ENCODE data around the gene TMEM107. TPM values are rescaled to one million over a fixed set of nuclear protein-coding genes. Genes with fewer than 3 reads are reported as not detected.

TMEM107 gene
- total RNA-seq, 1 donor from 2014 or later, result 14.7 TPM

GRCh38 chr17:8144401-8145231 lies 31.6 kb downstream of the TMEM107 start:
- H3K36me3 ChIP-seq (ENCODE audit: control insufficient read depth, insufficient read depth, low read length), result peaks cover 16% of the 10 kb centered on the region
- no peak overlapping the region for H3K4me3 ChIP-seq (ENCODE audit: low read depth, low read length)
- DNase-seq (ENCODE audit: low read depth), result no peak
- TF ChIP-seq CTCF (IDR thresholded peaks at IDR 0.05; ENCODE audit: insufficient read depth, low read length, poor library complexity, severe bottlenecking), result no peak
- H3K27me3 ChIP-seq (ENCODE audit: control insufficient read depth, insufficient read depth, low read length), result no peaks in the 10 kb centered on the region

GRCh38 chr17:8143581-8144400 lies 32.4 kb downstream of the TMEM107 start:
- DNase-seq (ENCODE audit: low read depth), result no peak
- Histone ChIP-seq H3K4me3 (ENCODE audit: low read depth, low read length) (no peak overlapping the region), H3K36me3 (ENCODE audit: control insufficient read depth, insufficient read depth, low read length) (peaks cover 16% of the 10 kb centered on the region), H3K27me3 (ENCODE audit: control insufficient read depth, insufficient read depth, low read length) (no peaks in the 10 kb centered on the region)
- TF ChIP-seq CTCF (IDR thresholded peaks at IDR 0.05; ENCODE audit: insufficient read depth, low read length, poor library complexity, severe bottlenecking), result no peak

GRCh38 chr17:8142887-8143580 lies 33.1 kb downstream of the TMEM107 start:
- no peak overlapping the region for H3K4me3 ChIP-seq (ENCODE audit: low read depth, low read length)
- no peaks in the 10 kb centered on the region for H3K27me3 ChIP-seq (ENCODE audit: control insufficient read depth, insufficient read depth, low read length)
- no peak for TF ChIP-seq CTCF (IDR thresholded peaks at IDR 0.05; ENCODE audit: insufficient read depth, low read length, poor library complexity, severe bottlenecking)
- peaks cover 16% of the 10 kb centered on the region for H3K36me3 ChIP-seq (ENCODE audit: control insufficient read depth, insufficient read depth, low read length)
- DNase-seq (ENCODE audit: low read depth), result no peak

- no peak for TF ChIP-seq CTCF (IDR thresholded peaks at IDR 0.05; ENCODE audit: insufficient read depth, low read length, poor library complexity, severe bottlenecking)
- H3K36me3 ChIP-seq (ENCODE audit: control insufficient read depth, insufficient read depth, low read length), result peaks cover 16% of the 10 kb centered on the region
- no peaks in the 10 kb centered on the region for H3K27me3 ChIP-seq (ENCODE audit: control insufficient read depth, insufficient read depth, low read length)
- no peak for DNase-seq (ENCODE audit: low read depth)
- H3K4me3 ChIP-seq (ENCODE audit: low read depth, low read length), result no peak overlapping the region
Observed at GRCh38 chr17:8142158-8142886, 33.9 kb downstream of the TMEM107 start.

- H3K4me3 ChIP-seq (ENCODE audit: low read depth, low read length), result no peak overlapping the region
- H3K36me3 ChIP-seq (ENCODE audit: control insufficient read depth, insufficient read depth, low read length), result peaks cover 16% of the 10 kb centered on the region
- DNase-seq (ENCODE audit: low read depth), result no peak
- no peaks in the 10 kb centered on the region for H3K27me3 ChIP-seq (ENCODE audit: control insufficient read depth, insufficient read depth, low read length)
- no peak for TF ChIP-seq CTCF (IDR thresholded peaks at IDR 0.05; ENCODE audit: insufficient read depth, low read length, poor library complexity, severe bottlenecking)
Observed at GRCh38 chr17:8141741-8142140, 34.4 kb downstream of the TMEM107 start.

Measured in kidney epithelial cell (primary cell).